Naive thymus-derived CD4-positive, alpha-beta T cell (primary cell): Measurements from ENCODE around the gene ACTR5. TPM values are rescaled to one million over a fixed set of nuclear protein-coding genes. Genes with fewer than 3 reads are reported as not detected.

Experiments used
- ATAC-seq: fragments of 150-1000 bp; cut with Tn5 transposase; 2 replicates; pipeline ENCODE4 v1.10.0; 2021; ENCODE audit warnings: mild to moderate bottlenecking, moderate library complexity
- CTCF ChIA-PET: fragments of 350-600 bp; sonication (Branson Sonifier 250); formaldehyde crosslinking; loops from one replicate; lab custom pipeline; 2021; ENCODE audit warnings: antibody characterized with exemption; lab: Charles Lee
- POLR2A ChIA-PET: fragments of 350-600 bp; sonication (Branson Sonifier 250); formaldehyde crosslinking; loops from one replicate; lab custom pipeline; 2021; ENCODE audit warnings: antibody characterized with exemption, inconsistent platforms; lab: Charles Lee
- DNase-seq, 9 donors: peaks; one replicate each; pipeline versions ENCODE4 v3.0.0 to v3.0.0-alpha.2; 2020 to 2022; ENCODE audit warnings: mixed read lengths in 1 of 9
- H3K27ac ChIP-seq: one replicate; pipeline ENCODE4 v1.7.0; 2013; ENCODE audit warnings: mild to moderate bottlenecking, low read depth, low read length, moderate library complexity
- H3K27me3 ChIP-seq, 2 donors: one replicate each; pipeline ENCODE4 v1.7.0; 2013; ENCODE audit warnings: low read length in 2 of 2, mild to moderate bottlenecking in 2 of 2, moderate library complexity in 2 of 2; ENCODE audit not compliant: control insufficient read depth in 2 of 2, insufficient read depth in 2 of 2
- H3K36me3 ChIP-seq, 3 experiments: 1 replicate in 2 of 3; 2 replicates in 1 of 3; pipeline ENCODE4 v1.7.0; 2013; ENCODE audit warnings: low read length in 3 of 3, mild to moderate bottlenecking in 3 of 3, moderate library complexity in 1 of 3; ENCODE audit not compliant: insufficient read depth in 3 of 3, control insufficient read depth in 2 of 3
- H3K4me1 ChIP-seq, 2 donors: one replicate each; pipeline ENCODE4 v1.7.0; 2013; ENCODE audit warnings: low read length in 2 of 2, mild to moderate bottlenecking in 2 of 2, moderate library complexity in 1 of 2; ENCODE audit not compliant: control insufficient read depth in 2 of 2, insufficient read depth in 2 of 2
- H3K4me3 ChIP-seq: 2 replicates; pipeline ENCODE4 v1.7.0; 2013; ENCODE audit warnings: mild to moderate bottlenecking, low read length
- H3K9me3 ChIP-seq, 3 experiments: 1 replicate in 2 of 3; 2 replicates in 1 of 3; pipeline ENCODE4 v1.7.0; 2013; ENCODE audit warnings: low read length in 3 of 3; ENCODE audit not compliant: control insufficient read depth in 2 of 3
- H3K27ac Mint-ChIP-seq, 9 donors: one replicate each; pipeline ENCODE4 v1.8.0; 2020 to 2022; ENCODE audit warnings: mixed read lengths in 9 of 9, mild to moderate bottlenecking in 8 of 9, moderate library complexity in 5 of 9, inconsistent platforms in 2 of 9
- H3K27me3 Mint-ChIP-seq, 5 donors: one replicate each; pipeline ENCODE4 v1.8.0; 2021 to 2022; ENCODE audit warnings: mixed read lengths in 5 of 5, mild to moderate bottlenecking in 1 of 5
- H3K36me3 Mint-ChIP-seq, 5 donors: one replicate each; pipeline ENCODE4 v1.8.0; 2020 to 2022; ENCODE audit warnings: mixed read lengths in 5 of 5, mild to moderate bottlenecking in 3 of 5, inconsistent platforms in 1 of 5
- H3K4me1 Mint-ChIP-seq, 7 donors: one replicate each; pipeline ENCODE4 v1.8.0; 2020 to 2022; ENCODE audit warnings: mixed read lengths in 7 of 7, mild to moderate bottlenecking in 3 of 7, inconsistent platforms in 1 of 7
- H3K4me3 Mint-ChIP-seq, 10 donors: one replicate each; pipeline ENCODE4 v1.8.0; 2020 to 2022; ENCODE audit warnings: mild to moderate bottlenecking in 10 of 10, mixed read lengths in 10 of 10, moderate library complexity in 6 of 10, inconsistent platforms in 2 of 10
- H3K9me3 Mint-ChIP-seq, 11 donors: one replicate each; pipeline ENCODE4 v1.8.0; 2020 to 2022; ENCODE audit warnings: mixed read lengths in 11 of 11, mild to moderate bottlenecking in 4 of 11, inconsistent platforms in 1 of 11, moderate library complexity in 1 of 11
- intact Hi-C, 2 donors: fragments of 100-400 bp; cut with micrococcal nuclease; formaldehyde crosslinking; loops; one replicate each; pipeline ENCODE4 v1.15.1; 2023
- polyA plus RNA-seq, 2 donors: library from polyadenylated mRNA; unstranded; fragments of 300-500 nt; fragmentation: Illumina TruSeq; gene quantifications; one replicate each; pipeline ENCODE4 v1.2.3, GENCODE V29; 2021
- total RNA-seq, 6 experiments: library from RNA in 5 of 6; stranded (reverse) in 5 of 6; gene quantifications; 1 replicate in 5 of 6; 2 replicates in 1 of 6; pipeline ENCODE4 v1.2.3 and lab custom pipeline; 2021 to 2026

The ACTR5 gene
- total and polyA plus RNA-seq, 7 experiments from 2014 or later, result 8.9 to 20.8 (median 15.1) TPM

DNA sequence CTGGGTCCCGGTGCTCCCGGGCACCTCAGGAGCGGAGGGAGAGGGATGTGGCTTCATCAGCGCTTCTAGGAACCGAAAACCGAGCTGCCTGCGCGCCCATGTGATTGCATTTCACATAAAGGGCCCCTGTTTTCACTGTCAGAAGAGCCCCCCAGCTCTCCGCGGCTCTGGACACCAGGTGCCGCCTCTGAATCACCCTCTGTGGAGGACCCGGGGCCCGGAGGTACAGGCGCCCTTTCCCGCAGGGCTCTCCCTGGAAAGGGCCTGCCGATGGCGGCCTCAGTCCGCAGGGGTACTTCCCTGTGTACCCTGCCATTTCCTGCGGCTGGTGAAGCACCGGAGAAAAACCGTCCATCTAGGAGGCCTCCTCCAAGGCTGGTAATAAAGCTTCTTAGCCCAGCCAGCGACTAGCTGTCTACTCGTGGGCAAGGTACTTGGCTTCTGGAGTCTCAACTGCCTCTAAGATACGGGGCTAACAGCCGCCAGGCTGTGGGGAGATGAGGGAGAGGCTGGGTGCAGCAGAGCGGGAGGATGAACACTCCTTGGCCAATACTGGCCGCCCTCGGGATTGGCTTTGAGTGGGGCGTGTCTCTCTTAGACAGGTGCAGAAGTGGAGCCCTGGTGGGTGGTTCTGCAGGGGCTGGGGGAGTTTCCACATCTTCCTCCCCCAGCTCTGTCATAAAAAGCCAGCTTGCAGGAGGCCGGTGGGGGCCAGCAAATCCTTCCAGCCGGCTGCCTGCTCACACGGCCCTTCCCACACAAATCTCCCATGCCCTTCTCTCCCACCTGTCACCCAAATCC lies 58.8 kb downstream of the ACTR5 start:
- peaks cover 0 to 12% (median 7%) of the 10 kb centered on the region in 3 experiments for H3K36me3 ChIP-seq
- H3K36me3 Mint-ChIP-seq, result peaks cover 3 to 34% (median 9%) of the 10 kb centered on the region in 5 donors

DNA sequence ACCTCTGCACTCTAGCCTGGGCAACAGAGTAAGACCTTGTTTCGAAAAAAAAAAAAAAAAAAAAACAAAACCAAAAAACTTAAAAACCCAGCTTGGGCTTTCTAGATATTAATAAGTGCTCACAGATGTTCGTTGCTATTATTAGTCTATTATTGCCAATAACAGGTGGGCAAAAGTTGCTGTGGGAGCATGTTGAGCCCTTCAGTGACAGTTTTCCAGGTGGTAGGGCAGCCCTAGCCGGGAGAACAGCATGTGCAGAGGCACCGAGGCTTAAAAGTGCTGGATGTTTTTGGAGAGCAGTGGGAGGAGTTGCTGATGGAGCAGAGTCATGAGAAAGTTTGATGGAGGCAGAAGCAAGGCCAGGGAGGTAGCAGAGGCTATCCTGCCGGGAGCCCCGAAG lies 61.7 kb downstream of the ACTR5 start:
- ChIA-PET POLR2A (no interaction called here), CTCF (interaction anchor here (0.6 kb wide), 1 partner anchor 27 kb away, joined by 3 read pairs; no protein-coding TSS in a partner anchor)
- Mint-ChIP-seq H3K4me1 (peaks cover 50 to 78% (median 68%) of the 10 kb centered on the region in 7 donors), H3K27ac (peak overlapping the region in 8 of 9 donors; percentile 7 to 94 (median 63)), H3K27me3 (peaks cover 0 to 1% (median 0%) of the 10 kb centered on the region in 5 donors), H3K36me3 (peaks cover 3 to 41% (median 10%) of the 10 kb centered on the region in 5 donors), H3K4me3 (peak overlapping the region in 4 of 10 donors; percentile 14 to 73 (median 40)), H3K9me3 (peaks cover 0 to 3% (median 0%) of the 10 kb centered on the region in 11 donors)
- DNase-seq, result no peak
- peaks cover 37 to 44% of the 10 kb centered on the region in 2 donors for H3K4me1 ChIP-seq
- H3K9me3 ChIP-seq, result no peaks in the 10 kb centered on the region
- no peak overlapping the region for H3K4me3 ChIP-seq
- H3K36me3 ChIP-seq, result peaks cover 0 to 12% (median 7%) of the 10 kb centered on the region in 3 experiments
- no peaks in the 10 kb centered on the region for H3K27me3 ChIP-seq
- intact Hi-C loops, result loop anchor here in 1 of 2 donors (5.0 kb wide), 2 partner anchors 43 to 47 kb away; no protein-coding TSS in a partner anchor
- H3K27ac ChIP-seq, result no peak overlapping the region
- no peak for ATAC-seq

More for the DNA sequence above, 58.8 kb downstream of the ACTR5 start:
- Mint-ChIP-seq H3K27ac (peak overlapping the region; percentile 52 to 91 (median 85)), H3K4me1 (peaks cover 46 to 71% (median 67%) of the 10 kb centered on the region in 7 donors), H3K9me3 (peaks cover 0 to 5% (median 0%) of the 10 kb centered on the region in 11 donors), H3K27me3 (peaks cover 0 to 3% (median 0%) of the 10 kb centered on the region in 5 donors), H3K4me3 (peak overlapping the region; percentile 73 to 93 (median 88))
- Histone ChIP-seq H3K9me3 (no peaks in the 10 kb centered on the region), H3K4me1 (peaks cover 47 to 49% of the 10 kb centered on the region in 2 donors), H3K27me3 (no peaks in the 10 kb centered on the region), H3K27ac (peak overlapping the region; percentile 99), H3K4me3 (peak overlapping the region; percentile 86)
- ChIA-PET CTCF (interaction anchor here (0.7 to 2.8 kb wide), 4 partner anchors 17 to 75 kb away, joined by 3 to 10 read pairs (median 4); no protein-coding TSS in a partner anchor), POLR2A (interaction anchor here (0.7 to 3.8 kb wide), 13 partner anchors 9 to 155 kb away, joined by 3 to 50 read pairs (median 4); partner anchors contain the start of genes ACTR5 and DHX35)
- DNase-seq (peak; percentile 7 to 51 (median 27)), ATAC-seq (peak; percentile 3)
- intact Hi-C loops, result loop anchor here in 1 of 2 donors (2.0 to 5.0 kb wide), 3 partner anchors 22 to 50 kb away; no protein-coding TSS in a partner anchor

DNA sequence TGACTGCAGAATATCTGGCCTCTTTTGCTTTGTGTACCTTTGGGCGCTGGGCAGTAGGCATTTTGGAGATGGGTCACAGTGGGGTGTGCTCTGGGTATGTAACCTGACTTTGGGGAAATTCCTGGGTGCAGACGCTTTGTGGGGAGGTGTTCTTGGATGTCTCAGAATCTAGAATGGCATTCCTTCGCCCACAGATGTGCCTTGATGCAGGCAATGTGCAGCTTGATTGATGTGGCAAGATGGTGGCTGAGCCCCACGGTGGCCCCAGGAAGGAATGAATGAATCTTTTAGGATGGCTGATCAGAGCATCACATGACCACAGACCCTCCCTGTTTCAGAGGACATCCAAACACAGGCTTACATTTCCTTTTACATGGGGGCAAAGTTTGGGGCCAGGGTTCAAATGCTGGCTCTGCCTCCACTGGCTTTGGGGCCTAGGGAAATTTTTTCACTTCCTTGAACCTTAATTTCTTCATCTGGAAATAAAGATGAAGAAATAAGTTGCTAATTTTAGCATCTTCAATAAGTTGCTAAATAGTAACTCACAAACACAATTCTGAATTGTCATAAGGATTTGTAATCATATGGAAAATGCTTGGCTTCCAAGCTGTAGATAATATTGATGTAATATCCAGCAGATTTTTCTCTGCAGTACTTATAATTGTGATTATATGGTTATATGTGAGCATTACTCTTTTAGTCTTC lies 62.8 kb downstream of the ACTR5 start:
- Histone ChIP-seq H3K4me3 (no peak overlapping the region), H3K4me1 (peaks cover 37 to 44% of the 10 kb centered on the region in 2 donors), H3K9me3 (no peaks in the 10 kb centered on the region), H3K27me3 (no peaks in the 10 kb centered on the region), H3K27ac (no peak overlapping the region), H3K36me3 (peaks cover 0 to 7% (median 4%) of the 10 kb centered on the region in 3 experiments)
- H3K4me1 Mint-ChIP-seq, result peaks cover 54 to 85% (median 76%) of the 10 kb centered on the region in 7 donors
- ChIA-PET POLR2A (interaction anchor here (1.0 to 1.5 kb wide), 2 partner anchors 11 to 35 kb away, joined by 3 to 7 read pairs; no protein-coding TSS in a partner anchor), CTCF (interaction anchor here (0.6 to 0.8 kb wide), 2 partner anchors 28 to 59 kb away, joined by 3 read pairs; no protein-coding TSS in a partner anchor)
- intact Hi-C loops, result no loop called here
- peaks cover 3 to 51% (median 14%) of the 10 kb centered on the region in 5 donors for H3K36me3 Mint-ChIP-seq
- peak overlapping the region; percentile 7 to 94 (median 56) for H3K27ac Mint-ChIP-seq
- ATAC-seq, result no peak
- H3K9me3 Mint-ChIP-seq, result peaks cover 0 to 2% (median 0%) of the 10 kb centered on the region in 11 donors
- peak overlapping the region in 2 of 10 donors; percentile 37 to 41 for H3K4me3 Mint-ChIP-seq
- DNase-seq, result no peak
- no peaks in the 10 kb centered on the region for H3K27me3 Mint-ChIP-seq

- H3K9me3 Mint-ChIP-seq, result peaks cover 0 to 2% (median 0%) of the 10 kb centered on the region in 11 donors
- no peaks in the 10 kb centered on the region for H3K27me3 Mint-ChIP-seq
- Histone ChIP-seq H3K36me3 (peaks cover 0 to 7% (median 4%) of the 10 kb centered on the region in 3 experiments), H3K4me3 (no peak overlapping the region), H3K27ac (no peak overlapping the region), H3K9me3 (no peaks in the 10 kb centered on the region), H3K4me1 (peaks cover 37 to 44% of the 10 kb centered on the region in 2 donors), H3K27me3 (no peaks in the 10 kb centered on the region)
- ChIA-PET POLR2A (interaction anchor here (1.0 to 1.6 kb wide), 3 partner anchors 10 to 34 kb away, joined by 3 to 7 read pairs (median 3); no protein-coding TSS in a partner anchor), CTCF (interaction anchor here (0.8 to 1.1 kb wide), 3 partner anchors 60 to 82 kb away, joined by 3 read pairs; no protein-coding TSS in a partner anchor)
- H3K36me3 Mint-ChIP-seq, result peaks cover 3 to 51% (median 14%) of the 10 kb centered on the region in 5 donors
- ATAC-seq, result no peak
- intact Hi-C loops, result no loop called here
- peak overlapping the region in 7 of 9 donors; percentile 2 to 56 (median 38) for H3K27ac Mint-ChIP-seq
- DNase-seq, result no peak
- no peak overlapping the region for H3K4me3 Mint-ChIP-seq
- H3K4me1 Mint-ChIP-seq, result peaks cover 58 to 92% (median 81%) of the 10 kb centered on the region in 7 donors
Observed at GRCh38 chr20:38811769-38812168, 63.5 kb downstream of the ACTR5 start.

DNA sequence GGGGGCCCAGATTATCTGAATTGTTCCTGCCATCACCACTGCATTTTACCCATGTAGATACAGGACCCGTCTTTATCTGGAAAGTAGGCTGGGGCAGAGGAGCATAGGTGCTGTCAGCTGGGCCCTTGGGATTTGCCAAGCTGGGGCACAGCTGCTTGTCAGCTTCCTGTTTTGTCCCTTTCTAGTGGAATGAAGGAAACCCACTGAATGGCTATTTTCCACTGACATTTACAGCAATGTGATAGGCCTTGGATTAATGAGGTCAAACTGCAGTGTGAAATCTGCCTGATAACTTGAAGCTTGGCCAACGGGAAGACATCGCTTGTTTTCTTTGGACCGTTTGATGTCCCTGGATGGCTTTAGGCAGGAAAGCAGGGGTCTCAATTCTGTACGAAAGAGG lies 63.9 kb downstream of the ACTR5 start:
- peaks cover 0 to 2% (median 0%) of the 10 kb centered on the region in 11 donors for H3K9me3 Mint-ChIP-seq
- CTCF ChIA-PET, result interaction anchor here (0.8 to 1.1 kb wide), 3 partner anchors 60 to 81 kb away, joined by 3 read pairs; no protein-coding TSS in a partner anchor
- H3K36me3 Mint-ChIP-seq, result peaks cover 3 to 53% (median 18%) of the 10 kb centered on the region in 5 donors
- intact Hi-C loops, result no loop called here
- peaks cover 59 to 93% (median 82%) of the 10 kb centered on the region in 7 donors for H3K4me1 Mint-ChIP-seq
- Histone ChIP-seq H3K9me3 (no peaks in the 10 kb centered on the region), H3K4me3 (no peak overlapping the region), H3K27ac (peak overlapping the region; percentile 1), H3K4me1 (peaks cover 36 to 43% of the 10 kb centered on the region in 2 donors), H3K36me3 (peaks cover 0 to 7% (median 4%) of the 10 kb centered on the region in 3 experiments), H3K27me3 (no peaks in the 10 kb centered on the region)
- ATAC-seq (no peak), DNase-seq (no peak)
- H3K4me3 Mint-ChIP-seq, result no peak overlapping the region
- H3K27ac Mint-ChIP-seq, result peak overlapping the region in 7 of 9 donors; percentile 7 to 71 (median 38)
- POLR2A ChIA-PET, result interaction anchor here (1.0 to 1.6 kb wide), 3 partner anchors 10 to 34 kb away, joined by 3 to 7 read pairs (median 3); no protein-coding TSS in a partner anchor
- no peaks in the 10 kb centered on the region for H3K27me3 Mint-ChIP-seq
